ENCODE measurements around the gene DST. TPM values are rescaled to one million over a fixed set of nuclear protein-coding genes. Genes with fewer than 3 reads are reported as not detected.

DST gene
- total RNA-seq, 1 experiment from 2014 or later, result 76.0 TPM

GRCh38 chr6:56526860-56527544 is 115.7 kb downstream of the DST start:
- Mint-ChIP-seq H3K27me3 (ENCODE audit: insufficient read depth, unreplicated experiment) (no peaks in the 10 kb centered on the region), H3K4me1 (ENCODE audit: low read depth, unreplicated experiment) (peaks cover 6% of the 10 kb centered on the region), H3K27ac (ENCODE audit: unreplicated experiment) (no peak overlapping the region), H3K36me3 (ENCODE audit: insufficient read depth, unreplicated experiment) (peaks cover 30% of the 10 kb centered on the region), H3K4me3 (ENCODE audit: unreplicated experiment) (no peak overlapping the region), H3K9me3 (ENCODE audit: unreplicated experiment) (no peaks in the 10 kb centered on the region)
- BruUV-seq (replicated peaks), result no TSS peak
- Histone ChIP-seq H3K9me3 (no peaks in the 10 kb centered on the region), H3K27me3 (replicated peaks; ENCODE audit: control insufficient read depth, insufficient read depth, low read length) (no peaks in the 10 kb centered on the region), H3K36me3 (ENCODE audit: control insufficient read depth, insufficient read depth, low read length) (no peaks in the 10 kb centered on the region), H3K4me3 (ENCODE audit: low read depth, low read length) (no peak overlapping the region), H3K4me1 (peaks cover 7% of the 10 kb centered on the region)
- DNase-seq, result no peak
- TF ChIP-seq CTCF (IDR thresholded peaks at IDR 0.05; ENCODE audit: insufficient read depth in 1 of 2, low read depth in 1 of 2, low read length in 1 of 2, severe bottlenecking in 1 of 2, unreplicated experiment in 1 of 2), result no peak
- ChIA-PET POLR2A (interaction anchor here (0.7 kb wide), 1 partner anchor 1005 kb away, joined by 4 read pairs; no protein-coding TSS in a partner anchor), CTCF (no interaction called here)
- intact Hi-C loops (cut with micrococcal nuclease; ENCODE audit: unreplicated experiment), result no loop called here

GRCh38 chr6:56525974-56526789 is 116.5 kb downstream of the DST start:
- TF ChIP-seq CTCF (IDR thresholded peaks at IDR 0.05; ENCODE audit: insufficient read depth in 1 of 2, low read depth in 1 of 2, low read length in 1 of 2, severe bottlenecking in 1 of 2, unreplicated experiment in 1 of 2), result no peak
- no peaks in the 10 kb centered on the region for H3K36me3 ChIP-seq (ENCODE audit: control insufficient read depth, insufficient read depth, low read length)
- no TSS peak for BruUV-seq (replicated peaks)
- ChIA-PET POLR2A (no interaction called here), CTCF (no interaction called here)
- no peak overlapping the region for H3K4me3 Mint-ChIP-seq (ENCODE audit: unreplicated experiment)
- DNase-seq, result no peak
- no peak overlapping the region for H3K4me3 ChIP-seq (ENCODE audit: low read depth, low read length)
- H3K9me3 Mint-ChIP-seq (ENCODE audit: unreplicated experiment), result no peaks in the 10 kb centered on the region
- intact Hi-C loops (cut with micrococcal nuclease; ENCODE audit: unreplicated experiment), result no loop called here
- no peaks in the 10 kb centered on the region for H3K27me3 ChIP-seq (replicated peaks; ENCODE audit: control insufficient read depth, insufficient read depth, low read length)
- no peaks in the 10 kb centered on the region for H3K9me3 ChIP-seq
- H3K36me3 Mint-ChIP-seq (ENCODE audit: insufficient read depth, unreplicated experiment), result peaks cover 26% of the 10 kb centered on the region
- peaks cover 12% of the 10 kb centered on the region for H3K4me1 ChIP-seq
- H3K27ac Mint-ChIP-seq (ENCODE audit: unreplicated experiment), result no peak overlapping the region
- peaks cover 6% of the 10 kb centered on the region for H3K4me1 Mint-ChIP-seq (ENCODE audit: low read depth, unreplicated experiment)
- H3K27me3 Mint-ChIP-seq (ENCODE audit: insufficient read depth, unreplicated experiment), result no peaks in the 10 kb centered on the region

GRCh38 chr6:56524891-56525703 is 117.6 kb downstream of the DST start:
- ChIA-PET CTCF (no interaction called here), POLR2A (no interaction called here)
- Histone ChIP-seq H3K36me3 (ENCODE audit: control insufficient read depth, insufficient read depth, low read length) (no peaks in the 10 kb centered on the region), H3K4me3 (ENCODE audit: low read depth, low read length) (no peak overlapping the region), H3K4me1 (peaks cover 12% of the 10 kb centered on the region), H3K27me3 (replicated peaks; ENCODE audit: control insufficient read depth, insufficient read depth, low read length) (no peaks in the 10 kb centered on the region), H3K9me3 (no peaks in the 10 kb centered on the region)
- intact Hi-C loops (cut with micrococcal nuclease; ENCODE audit: unreplicated experiment), result no loop called here
- Mint-ChIP-seq H3K9me3 (ENCODE audit: unreplicated experiment) (no peaks in the 10 kb centered on the region), H3K4me1 (ENCODE audit: low read depth, unreplicated experiment) (peaks cover 8% of the 10 kb centered on the region), H3K27ac (ENCODE audit: unreplicated experiment) (no peak overlapping the region), H3K36me3 (ENCODE audit: insufficient read depth, unreplicated experiment) (peaks cover 30% of the 10 kb centered on the region), H3K4me3 (ENCODE audit: unreplicated experiment) (no peak overlapping the region), H3K27me3 (ENCODE audit: insufficient read depth, unreplicated experiment) (no peaks in the 10 kb centered on the region)
- BruUV-seq (replicated peaks), result no TSS peak
- no peak for DNase-seq
- no peak for TF ChIP-seq CTCF (IDR thresholded peaks at IDR 0.05; ENCODE audit: insufficient read depth in 1 of 2, low read depth in 1 of 2, low read length in 1 of 2, severe bottlenecking in 1 of 2, unreplicated experiment in 1 of 2)

All from Caco-2 (cell line).